Measurements from ENCODE around the gene LILRB3.
"Not testable (repeated sequence)": the region's sequence is repeated elsewhere in the genome, so short reads cannot be mapped to it uniquely, and the experiment has no call there.

LILRB3 gene

GRCh38 chr19:54207193-54207592 lies 15.6 kb downstream of the LILRB3 start:
- Histone ChIP-seq H3K9ac (ENCODE audit: low read length) (peak overlapping the region; percentile 82), H3K36me3 (ENCODE audit: control insufficient read depth in 1 of 2, insufficient read depth in 2 of 2, low read depth in 1 of 2, low read length in 2 of 2) (peaks cover 60 to 75% of the 10 kb centered on the region in 2 experiments), H3K4me1 (ENCODE audit: control insufficient read depth, insufficient read depth, low read depth, low read length) (peaks cover 60% of the 10 kb centered on the region)
- not testable (repeated sequence) for H3K23ac ChIP-seq (ENCODE audit: low read length in 2 of 2); H4K8ac ChIP-seq (ENCODE audit: low read length); H3K79me1 ChIP-seq (replicated peaks; ENCODE audit: low read length, poor library complexity, severe bottlenecking); H2BK5ac ChIP-seq (ENCODE audit: low read depth, low read length, poor library complexity, severe bottlenecking); H3K27ac ChIP-seq (ENCODE audit: low read length, poor library complexity, severe bottlenecking); DNase-seq; H4K91ac ChIP-seq (ENCODE audit: low read length); H3K27me3 ChIP-seq (ENCODE audit: control insufficient read depth in 1 of 2, insufficient read depth in 1 of 2, low read length in 2 of 2); H3K14ac ChIP-seq (ENCODE audit: low read length in 2 of 2); H3K9me3 ChIP-seq (ENCODE audit: control insufficient read depth, low read length); H2BK15ac ChIP-seq (ENCODE audit: low read depth, poor library complexity, severe bottlenecking); H2BK12ac ChIP-seq (ENCODE audit: low read length in 2 of 2); H3K4ac ChIP-seq (ENCODE audit: low read depth in 1 of 2, low read length in 2 of 2); H3K4me2 ChIP-seq (ENCODE audit: low read length, poor library complexity, severe bottlenecking); H2AK5ac ChIP-seq (ENCODE audit: low read length, severe bottlenecking); H3K4me3 ChIP-seq (ENCODE audit: insufficient read depth in 1 of 2, low read depth in 1 of 2, low read length in 2 of 2); H2AFZ ChIP-seq (ENCODE audit: low read depth, low read length); H2BK120ac ChIP-seq (ENCODE audit: low read depth, low read length); H3K18ac ChIP-seq (ENCODE audit: low read depth in 1 of 2, low read length in 2 of 2)
- WGBS, result 98% methylated on average over 16 of the region's 23 CpGs

- Histone ChIP-seq H2BK15ac (ENCODE audit: low read depth, poor library complexity, severe bottlenecking) (no peak overlapping the region), H3K9me3 (ENCODE audit: control insufficient read depth, low read length) (no peaks in the 10 kb centered on the region), H2BK120ac (ENCODE audit: low read depth, low read length) (no peak overlapping the region), H3K14ac (ENCODE audit: low read length in 2 of 2) (no peak overlapping the region), H3K18ac (ENCODE audit: low read depth in 1 of 2, low read length in 2 of 2) (no peak overlapping the region), H2BK5ac (ENCODE audit: low read depth, low read length, poor library complexity, severe bottlenecking) (no peak overlapping the region), H2AFZ (ENCODE audit: low read depth, low read length) (no peak overlapping the region), H3K4me3 (ENCODE audit: insufficient read depth in 1 of 2, low read depth in 1 of 2, low read length in 2 of 2) (no peak overlapping the region), H3K36me3 (ENCODE audit: control insufficient read depth in 1 of 2, insufficient read depth in 2 of 2, low read depth in 1 of 2, low read length in 2 of 2) (peaks cover 62 to 79% of the 10 kb centered on the region in 2 experiments), H2AK5ac (ENCODE audit: low read length, severe bottlenecking) (no peak overlapping the region), H2BK12ac (ENCODE audit: low read length in 2 of 2) (no peak overlapping the region), H4K8ac (ENCODE audit: low read length) (no peak overlapping the region), H3K27me3 (ENCODE audit: control insufficient read depth in 1 of 2, insufficient read depth in 1 of 2, low read length in 2 of 2) (no peaks in the 10 kb centered on the region), H3K4me2 (ENCODE audit: low read length, poor library complexity, severe bottlenecking) (no peak overlapping the region), H4K91ac (ENCODE audit: low read length) (no peak overlapping the region), H3K27ac (ENCODE audit: low read length, poor library complexity, severe bottlenecking) (no peak overlapping the region), H3K23ac (ENCODE audit: low read length in 2 of 2) (peak overlapping the region in 1 of 2 experiments; percentile 16), H3K4ac (ENCODE audit: low read depth in 1 of 2, low read length in 2 of 2) (no peak overlapping the region), H3K9ac (ENCODE audit: low read length) (peak overlapping the region; percentile 36), H3K4me1 (ENCODE audit: control insufficient read depth, insufficient read depth, low read depth, low read length) (peaks cover 62% of the 10 kb centered on the region), H3K79me1 (replicated peaks; ENCODE audit: low read length, poor library complexity, severe bottlenecking) (peaks cover 2% of the 10 kb centered on the region)
- no peak for DNase-seq
- 92% methylated on average over 13 of the region's 13 CpGs for WGBS
Measured at GRCh38 chr19:54206831-54207177, 16.0 kb downstream of the LILRB3 start.

GRCh38 chr19:54206030-54206830 lies 16.6 kb downstream of the LILRB3 start:
- Histone ChIP-seq H3K9ac (ENCODE audit: low read length) (peak overlapping the region; percentile 36), H3K4me1 (ENCODE audit: control insufficient read depth, insufficient read depth, low read depth, low read length) (peaks cover 59% of the 10 kb centered on the region), H2AFZ (ENCODE audit: low read depth, low read length) (no peak overlapping the region), H3K4ac (ENCODE audit: low read depth in 1 of 2, low read length in 2 of 2) (no peak overlapping the region), H2BK5ac (ENCODE audit: low read depth, low read length, poor library complexity, severe bottlenecking) (no peak overlapping the region), H3K4me3 (ENCODE audit: insufficient read depth in 1 of 2, low read depth in 1 of 2, low read length in 2 of 2) (no peak overlapping the region), H2BK120ac (ENCODE audit: low read depth, low read length) (no peak overlapping the region), H4K91ac (ENCODE audit: low read length) (no peak overlapping the region), H2BK12ac (ENCODE audit: low read length in 2 of 2) (no peak overlapping the region), H4K8ac (ENCODE audit: low read length) (no peak overlapping the region), H3K79me1 (replicated peaks; ENCODE audit: low read length, poor library complexity, severe bottlenecking) (peaks cover under 1% of the 10 kb centered on the region), H2AK5ac (ENCODE audit: low read length, severe bottlenecking) (no peak overlapping the region), H3K23ac (ENCODE audit: low read length in 2 of 2) (no peak overlapping the region), H3K4me2 (ENCODE audit: low read length, poor library complexity, severe bottlenecking) (no peak overlapping the region), H3K36me3 (ENCODE audit: control insufficient read depth in 1 of 2, insufficient read depth in 2 of 2, low read depth in 1 of 2, low read length in 2 of 2) (peaks cover 63 to 82% of the 10 kb centered on the region in 2 experiments), H3K27ac (ENCODE audit: low read length, poor library complexity, severe bottlenecking) (no peak overlapping the region), H3K9me3 (ENCODE audit: control insufficient read depth, low read length) (no peaks in the 10 kb centered on the region), H2BK15ac (ENCODE audit: low read depth, poor library complexity, severe bottlenecking) (no peak overlapping the region), H3K14ac (ENCODE audit: low read length in 2 of 2) (no peak overlapping the region), H3K18ac (ENCODE audit: low read depth in 1 of 2, low read length in 2 of 2) (no peak overlapping the region), H3K27me3 (ENCODE audit: control insufficient read depth in 1 of 2, insufficient read depth in 1 of 2, low read length in 2 of 2) (no peaks in the 10 kb centered on the region)
- 95% methylated on average over 27 of the region's 27 CpGs for WGBS
- no peak for DNase-seq

GRCh38 chr19:54204767-54205468 lies 17.9 kb downstream of the LILRB3 start:
- H3K4ac ChIP-seq (ENCODE audit: low read depth in 1 of 2, low read length in 2 of 2), result no peak overlapping the region
- WGBS, result 96% methylated on average over 4 of the region's 4 CpGs
- H3K27me3 ChIP-seq (ENCODE audit: control insufficient read depth in 1 of 2, insufficient read depth in 1 of 2, low read length in 2 of 2), result no peaks in the 10 kb centered on the region
- H3K27ac ChIP-seq (ENCODE audit: low read length, poor library complexity, severe bottlenecking), result no peak overlapping the region
- no peak overlapping the region for H3K14ac ChIP-seq (ENCODE audit: low read length in 2 of 2)
- peak overlapping the region; percentile 97 for H3K9ac ChIP-seq (ENCODE audit: low read length)
- peaks cover 50% of the 10 kb centered on the region for H3K4me1 ChIP-seq (ENCODE audit: control insufficient read depth, insufficient read depth, low read depth, low read length)
- H4K91ac ChIP-seq (ENCODE audit: low read length), result no peak overlapping the region
- H3K9me3 ChIP-seq (ENCODE audit: control insufficient read depth, low read length), result no peaks in the 10 kb centered on the region
- no peak overlapping the region for H2BK15ac ChIP-seq (ENCODE audit: low read depth, poor library complexity, severe bottlenecking)
- H2AFZ ChIP-seq (ENCODE audit: low read depth, low read length), result no peak overlapping the region
- no peaks in the 10 kb centered on the region for H3K79me1 ChIP-seq (replicated peaks; ENCODE audit: low read length, poor library complexity, severe bottlenecking)
- H3K36me3 ChIP-seq (ENCODE audit: control insufficient read depth in 1 of 2, insufficient read depth in 2 of 2, low read depth in 1 of 2, low read length in 2 of 2), result peaks cover 62 to 77% of the 10 kb centered on the region in 2 experiments
- no peak overlapping the region for H2BK12ac ChIP-seq (ENCODE audit: low read length in 2 of 2)
- H2BK5ac ChIP-seq (ENCODE audit: low read depth, low read length, poor library complexity, severe bottlenecking), result no peak overlapping the region
- no peak overlapping the region for H3K23ac ChIP-seq (ENCODE audit: low read length in 2 of 2)
- no peak overlapping the region for H2AK5ac ChIP-seq (ENCODE audit: low read length, severe bottlenecking)
- no peak overlapping the region for H2BK120ac ChIP-seq (ENCODE audit: low read depth, low read length)
- DNase-seq, result no peak
- peak overlapping the region in 1 of 2 experiments; percentile 35 for H3K4me3 ChIP-seq (ENCODE audit: insufficient read depth in 1 of 2, low read depth in 1 of 2, low read length in 2 of 2)
- no peak overlapping the region for H3K4me2 ChIP-seq (ENCODE audit: low read length, poor library complexity, severe bottlenecking)
- no peak overlapping the region for H4K8ac ChIP-seq (ENCODE audit: low read length)
- H3K18ac ChIP-seq (ENCODE audit: low read depth in 1 of 2, low read length in 2 of 2), result no peak overlapping the region

Measured in mesenchymal stem cell (in vitro differentiated cells and primary cell).